GM19397 (cell line): Measurements from ENCODE around the gene RILPL1.
"Not testable (repeated sequence)": the region's sequence is repeated elsewhere in the genome, so short reads cannot be mapped to it uniquely, and the experiment has no call there.

Experiments used
- ATAC-seq: cut with Tn5 transposase; IDR thresholded peaks from one replicate; pipeline ENCODE4 v1.9.1; 2021; ENCODE audit warnings: mild to moderate bottlenecking, moderate library complexity; ENCODE audit not compliant: unreplicated experiment

RILPL1 gene

GRCh38 chr12:123530668-123531067 is 2.9 kb downstream of the RILPL1 start:
- no peak for ATAC-seq

GRCh38 chr12:123529686-123530085 is 3.8 kb downstream of the RILPL1 start:
- no peak for ATAC-seq

- no peak for ATAC-seq
These were observed 4.7 kb downstream of the RILPL1 start for GRCh38 chr12:123528858-123529257.

- no peak for ATAC-seq
These were observed 6.9 kb downstream of the RILPL1 start for GRCh38 chr12:123526542-123527080.

- no peak for ATAC-seq
These were observed 9.1 kb downstream of the RILPL1 start for GRCh38 chr12:123524378-123524777.

GRCh38 chr12:123523518-123523917 is 10.0 kb downstream of the RILPL1 start:
- no peak for ATAC-seq

DNA sequence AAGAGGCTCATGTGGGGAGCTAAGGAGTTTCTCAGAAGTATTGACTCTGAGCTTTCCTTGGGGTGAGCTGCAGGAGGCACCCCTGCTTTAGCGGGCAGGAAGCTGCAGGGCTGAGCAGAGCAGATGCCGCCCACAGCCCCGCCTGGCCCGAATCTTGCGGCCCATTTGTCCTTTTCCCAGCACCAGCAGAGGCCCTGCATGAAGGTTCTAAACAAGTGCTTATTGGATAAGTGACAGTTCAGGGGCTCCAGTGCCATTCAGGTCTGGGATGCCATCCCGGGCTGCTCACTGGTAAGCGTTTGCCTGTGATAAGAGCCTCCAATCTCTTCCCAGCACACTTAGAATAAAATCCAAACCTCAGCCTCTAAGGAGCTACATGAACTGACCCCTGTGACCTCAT is 11.4 kb downstream of the RILPL1 start:
- no peak for ATAC-seq

DNA sequence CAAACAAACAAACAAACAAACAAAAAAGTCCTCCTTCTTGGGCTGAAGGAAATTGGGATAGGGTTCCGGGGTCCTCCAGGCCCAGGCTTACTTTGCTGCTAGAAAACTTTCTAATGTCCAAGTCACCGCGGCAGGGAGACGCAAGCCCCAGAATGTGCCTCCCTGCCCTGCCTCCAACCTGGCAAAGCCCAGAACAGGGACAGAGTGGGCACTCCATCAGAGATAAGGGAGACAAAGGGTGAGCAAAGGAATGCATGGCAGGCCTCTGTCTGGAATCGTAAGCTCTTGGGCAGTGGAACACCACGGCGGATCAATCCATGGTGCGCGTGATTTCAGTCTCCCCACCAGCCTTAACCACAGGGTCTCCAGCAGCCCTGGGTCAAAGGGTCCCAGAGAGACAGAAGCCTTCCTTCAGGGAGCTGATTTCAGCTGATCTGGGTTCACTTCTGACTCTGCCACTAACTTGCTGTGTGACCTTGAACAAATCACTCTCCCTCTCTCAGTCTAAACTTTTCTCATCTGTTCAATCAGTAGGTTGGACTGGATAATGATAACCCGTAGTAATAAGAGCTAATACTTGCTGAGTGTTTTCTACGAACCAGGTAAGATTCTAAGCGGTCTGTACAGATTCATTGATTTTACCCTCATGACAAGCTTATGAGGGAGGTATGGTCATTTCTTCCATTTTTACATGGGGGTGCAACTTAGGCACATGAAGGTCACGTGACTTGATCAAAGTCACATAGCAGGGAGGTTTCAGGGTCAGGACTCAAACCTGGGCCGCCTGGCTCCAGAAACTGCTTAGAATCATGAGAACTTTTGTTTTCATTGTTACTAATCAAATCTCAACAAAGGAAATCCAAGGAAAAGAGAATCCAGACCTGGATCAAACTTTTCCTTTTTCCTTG is 12.7 kb downstream of the RILPL1 start:
- ATAC-seq: no peak

- ATAC-seq: no peak
These were observed 14.1 kb downstream of the RILPL1 start for GRCh38 chr12:123519141-123520001.

GRCh38 chr12:123516216-123516780 is 17.2 kb downstream of the RILPL1 start:
- no peak for ATAC-seq

- ATAC-seq: not testable (repeated sequence)
These were observed 18.8 kb downstream of the RILPL1 start for GRCh38 chr12:123514582-123515221.

- no peak for ATAC-seq
These were observed 19.7 kb downstream of the RILPL1 start for GRCh38 chr12:123513805-123514204.

- ATAC-seq: no peak
These were observed 20.5 kb downstream of the RILPL1 start for GRCh38 chr12:123512838-123513665.

DNA sequence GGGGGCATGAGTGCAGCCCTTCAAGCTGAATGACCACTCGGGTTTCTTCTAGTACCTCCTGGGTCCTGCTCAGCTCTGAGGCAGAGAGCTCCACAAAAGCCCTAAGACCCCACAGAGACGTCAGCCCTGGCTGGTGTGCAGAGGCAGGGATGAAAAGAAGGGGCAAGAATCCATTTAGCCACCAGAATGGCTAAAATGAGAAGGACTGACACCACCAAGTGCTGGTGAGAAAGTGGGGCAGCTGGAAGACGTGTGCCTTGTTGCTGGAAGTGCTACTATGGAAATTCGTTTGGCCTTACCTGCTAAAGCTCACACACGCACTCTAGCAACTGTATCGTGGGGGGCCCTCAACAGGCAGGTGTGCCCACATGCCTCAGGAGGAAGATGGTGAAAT is 26.7 kb downstream of the RILPL1 start:
- ATAC-seq: no peak

GRCh38 chr12:123506059-123506842 is 27.3 kb downstream of the RILPL1 start:
- no peak for ATAC-seq

DNA sequence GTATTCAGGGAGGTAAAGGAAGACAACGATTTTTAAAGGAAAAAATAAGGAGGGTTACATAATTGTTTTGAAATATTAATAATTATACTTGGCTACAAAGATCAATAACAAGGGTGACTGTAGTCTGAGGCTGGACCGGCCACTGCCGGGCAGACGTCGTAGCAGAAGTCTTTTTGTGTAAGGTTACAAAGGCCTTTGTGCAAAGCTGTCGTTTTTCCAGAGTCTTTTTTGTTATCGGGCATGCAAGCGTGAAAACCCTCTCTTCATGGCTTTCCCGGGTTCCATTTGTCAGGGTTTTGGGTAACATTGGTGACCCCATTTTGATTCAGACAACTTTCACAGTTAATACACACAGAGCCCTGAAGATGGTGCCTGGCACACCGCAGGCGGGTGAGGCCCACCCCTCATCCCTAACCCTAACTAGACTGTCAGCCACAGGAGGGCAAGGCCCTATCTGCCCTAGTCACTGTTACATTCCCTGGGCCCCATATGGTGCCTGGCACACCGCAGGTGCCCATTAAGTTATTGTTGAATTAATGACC is 31.3 kb downstream of the RILPL1 start:
- ATAC-seq: no peak

DNA sequence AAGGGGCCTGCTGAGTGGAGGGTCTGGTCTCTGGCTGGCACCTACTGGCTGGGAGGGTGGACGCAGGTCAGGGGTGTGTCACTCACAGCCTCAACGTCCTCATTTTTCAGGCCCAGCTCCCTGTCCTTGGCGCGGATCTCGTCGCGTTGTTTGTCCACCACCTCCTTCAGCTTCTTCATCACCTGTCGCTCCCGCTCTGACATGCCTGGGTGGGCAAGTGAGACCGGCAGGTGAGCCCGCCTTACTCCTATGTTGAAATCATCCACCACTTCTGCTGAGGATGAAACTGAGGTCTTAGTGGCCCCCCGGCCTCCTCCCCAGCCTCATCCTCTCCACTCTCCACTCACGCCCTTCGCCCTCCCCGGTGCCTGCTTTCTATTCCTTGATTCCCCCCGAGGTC is 34.2 kb downstream of the RILPL1 start:
- no peak for ATAC-seq

DNA sequence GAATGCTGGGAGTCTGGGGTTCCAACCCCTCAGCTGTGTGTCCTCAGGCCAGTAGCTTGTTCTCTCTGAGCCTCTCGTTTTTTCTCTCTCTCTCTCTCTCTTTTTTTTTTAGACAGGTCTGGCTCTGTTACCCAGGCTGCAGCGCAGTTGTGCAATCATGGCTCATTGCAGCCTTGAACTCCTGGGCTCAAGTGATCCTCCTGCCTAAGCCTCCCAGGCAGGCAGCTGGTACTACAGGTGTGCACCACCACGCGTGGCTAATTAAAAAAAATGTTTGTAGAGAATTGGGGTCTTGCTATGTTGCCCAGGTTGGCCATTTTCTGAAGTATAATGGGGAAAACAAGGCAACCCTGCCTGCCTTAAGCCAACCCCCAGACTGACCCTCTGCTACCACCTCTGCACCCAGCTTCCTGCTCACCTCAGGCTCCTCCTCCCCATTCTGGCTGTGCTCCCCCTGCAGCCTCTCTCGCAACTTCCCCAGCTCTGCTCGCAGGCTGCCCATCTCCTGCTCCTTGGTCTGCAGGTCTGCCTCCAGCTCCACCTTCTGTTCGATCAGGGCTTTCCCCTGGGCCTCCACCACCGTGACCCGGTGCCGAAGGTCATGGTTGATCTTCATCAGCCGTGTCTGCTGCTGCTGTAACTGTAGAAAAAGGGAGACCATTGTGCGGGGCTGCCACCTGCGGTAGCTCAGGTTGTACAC is 35.2 kb downstream of the RILPL1 start:
- no peak for ATAC-seq
